Thyroid gland (tissue), 4 donors: Measurements from ENCODE around the gene SYDE1.

ENCODE experiments used
- POLR2A ChIP-seq, 2 donors: fragments of 450-650 bp; IDR thresholded peaks; one replicate each; pipeline ENCODE4 v1.6.1; 2017; ENCODE audit warnings: antibody characterized with exemption in 2 of 2, mild to moderate bottlenecking in 2 of 2, moderate library complexity in 1 of 2
- TF ChIP-seq, protein P1 (sequence below), 6 experiments: fragments of 200-600 bp in 3 of 6; fragments of 450-650 bp in 3 of 6; sonication (generic) in 3 of 6; IDR thresholded peaks; one replicate each; pipeline ENCODE4 v1.5.1; 2016 to 2019; ENCODE audit warnings: antibody characterized with exemption in 6 of 6, mild to moderate bottlenecking in 2 of 6, inconsistent platforms in 1 of 6, moderate library complexity in 1 of 6

DNA sequence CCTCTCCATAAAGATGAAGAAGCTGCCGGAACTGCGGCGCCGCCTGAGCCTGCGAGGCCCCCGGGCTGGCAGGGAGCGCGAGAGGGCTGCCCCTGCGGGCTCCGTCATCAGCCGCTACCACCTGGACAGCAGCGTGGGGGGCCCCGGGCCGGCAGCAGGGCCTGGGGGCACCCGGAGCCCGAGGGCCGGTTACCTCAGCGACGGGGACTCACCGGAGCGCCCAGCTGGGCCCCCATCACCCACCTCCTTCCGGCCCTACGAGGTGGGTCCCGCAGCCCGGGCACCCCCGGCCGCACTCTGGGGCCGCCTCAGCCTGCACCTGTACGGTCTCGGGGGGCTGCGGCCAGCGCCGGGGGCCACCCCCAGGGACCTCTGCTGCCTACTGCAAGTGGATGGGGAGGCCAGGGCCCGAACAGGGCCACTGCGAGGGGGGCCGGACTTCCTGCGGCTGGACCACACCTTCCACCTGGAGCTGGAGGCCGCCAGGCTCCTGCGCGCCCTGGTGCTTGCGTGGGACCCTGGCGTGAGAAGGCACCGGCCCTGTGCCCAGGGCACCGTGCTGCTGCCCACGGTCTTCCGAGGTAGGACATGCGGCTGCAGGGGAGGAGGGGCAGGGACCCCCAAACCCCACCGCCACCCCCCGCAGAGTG lies 2.7 kb downstream of the SYDE1 start:
- no peak for TF ChIP-seq POLR2A (IDR thresholded peaks at IDR 0.05)
- TF ChIP-seq, protein P1, sequence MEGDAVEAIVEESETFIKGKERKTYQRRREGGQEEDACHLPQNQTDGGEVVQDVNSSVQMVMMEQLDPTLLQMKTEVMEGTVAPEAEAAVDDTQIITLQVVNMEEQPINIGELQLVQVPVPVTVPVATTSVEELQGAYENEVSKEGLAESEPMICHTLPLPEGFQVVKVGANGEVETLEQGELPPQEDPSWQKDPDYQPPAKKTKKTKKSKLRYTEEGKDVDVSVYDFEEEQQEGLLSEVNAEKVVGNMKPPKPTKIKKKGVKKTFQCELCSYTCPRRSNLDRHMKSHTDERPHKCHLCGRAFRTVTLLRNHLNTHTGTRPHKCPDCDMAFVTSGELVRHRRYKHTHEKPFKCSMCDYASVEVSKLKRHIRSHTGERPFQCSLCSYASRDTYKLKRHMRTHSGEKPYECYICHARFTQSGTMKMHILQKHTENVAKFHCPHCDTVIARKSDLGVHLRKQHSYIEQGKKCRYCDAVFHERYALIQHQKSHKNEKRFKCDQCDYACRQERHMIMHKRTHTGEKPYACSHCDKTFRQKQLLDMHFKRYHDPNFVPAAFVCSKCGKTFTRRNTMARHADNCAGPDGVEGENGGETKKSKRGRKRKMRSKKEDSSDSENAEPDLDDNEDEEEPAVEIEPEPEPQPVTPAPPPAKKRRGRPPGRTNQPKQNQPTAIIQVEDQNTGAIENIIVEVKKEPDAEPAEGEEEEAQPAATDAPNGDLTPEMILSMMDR (IDR thresholded peaks at IDR 0.05): no peak
